ENCODE data around the gene PTER.
A peak's percentile ranks its signal among the peaks of the same experiment; 100 is the strongest.

PTER gene

DNA sequence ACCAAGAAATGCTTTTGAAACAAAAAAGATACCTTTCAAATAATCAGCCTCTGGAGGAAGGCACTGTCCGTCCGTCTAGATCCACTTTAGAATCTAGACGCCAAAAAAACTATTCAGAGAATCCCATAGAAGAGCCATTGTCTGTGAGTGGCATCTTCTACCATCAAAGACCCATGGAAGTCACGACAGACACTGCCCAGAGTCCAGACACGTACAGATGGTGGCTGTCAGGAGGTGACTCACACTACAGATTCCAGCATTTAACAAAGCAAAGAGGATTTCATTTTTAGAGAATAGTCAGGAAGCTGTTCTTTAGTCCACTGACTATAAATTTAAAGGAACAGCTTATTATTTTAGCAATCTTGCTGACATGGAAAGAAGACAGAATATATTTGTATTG, 73.2 kb downstream of the PTER start:
- peak in 1 of 2 donors; percentile 54 for DNase-seq (ENCODE audit: low read depth in 2 of 2)
- TF ChIP-seq, protein P1, sequence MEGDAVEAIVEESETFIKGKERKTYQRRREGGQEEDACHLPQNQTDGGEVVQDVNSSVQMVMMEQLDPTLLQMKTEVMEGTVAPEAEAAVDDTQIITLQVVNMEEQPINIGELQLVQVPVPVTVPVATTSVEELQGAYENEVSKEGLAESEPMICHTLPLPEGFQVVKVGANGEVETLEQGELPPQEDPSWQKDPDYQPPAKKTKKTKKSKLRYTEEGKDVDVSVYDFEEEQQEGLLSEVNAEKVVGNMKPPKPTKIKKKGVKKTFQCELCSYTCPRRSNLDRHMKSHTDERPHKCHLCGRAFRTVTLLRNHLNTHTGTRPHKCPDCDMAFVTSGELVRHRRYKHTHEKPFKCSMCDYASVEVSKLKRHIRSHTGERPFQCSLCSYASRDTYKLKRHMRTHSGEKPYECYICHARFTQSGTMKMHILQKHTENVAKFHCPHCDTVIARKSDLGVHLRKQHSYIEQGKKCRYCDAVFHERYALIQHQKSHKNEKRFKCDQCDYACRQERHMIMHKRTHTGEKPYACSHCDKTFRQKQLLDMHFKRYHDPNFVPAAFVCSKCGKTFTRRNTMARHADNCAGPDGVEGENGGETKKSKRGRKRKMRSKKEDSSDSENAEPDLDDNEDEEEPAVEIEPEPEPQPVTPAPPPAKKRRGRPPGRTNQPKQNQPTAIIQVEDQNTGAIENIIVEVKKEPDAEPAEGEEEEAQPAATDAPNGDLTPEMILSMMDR (IDR thresholded peaks at IDR 0.05; ENCODE audit: low read depth, low read length), result no peak
- H3K4me3 ChIP-seq (replicated peaks in 1 of 2; ENCODE audit: low read depth in 2 of 2, low read length in 2 of 2), result no peak overlapping the region

DNA sequence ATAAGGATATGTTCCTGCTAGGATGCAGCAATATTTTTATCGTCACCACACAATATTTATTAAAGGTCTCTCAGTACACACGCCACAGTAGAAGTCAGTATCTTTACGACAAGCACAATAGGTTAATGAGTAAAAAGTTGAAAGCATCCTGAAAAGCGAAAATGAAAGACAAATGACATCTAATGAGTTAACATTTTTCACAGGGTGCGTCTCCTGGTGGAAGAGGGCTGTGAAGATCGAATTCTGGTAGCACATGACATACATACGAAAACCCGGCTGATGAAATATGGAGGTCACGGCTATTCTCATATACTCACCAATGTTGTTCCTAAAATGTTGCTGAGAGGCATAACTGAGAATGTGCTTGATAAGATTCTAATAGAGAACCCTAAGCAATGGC, 74.0 kb downstream of the PTER start:
- H3K4me3 ChIP-seq (replicated peaks in 1 of 2; ENCODE audit: low read depth in 2 of 2, low read length in 2 of 2), result no peak overlapping the region
- DNase-seq (ENCODE audit: low read depth in 2 of 2), result no peak
- TF ChIP-seq, protein P1 (IDR thresholded peaks at IDR 0.05; ENCODE audit: low read depth, low read length), result no peak

DNA sequence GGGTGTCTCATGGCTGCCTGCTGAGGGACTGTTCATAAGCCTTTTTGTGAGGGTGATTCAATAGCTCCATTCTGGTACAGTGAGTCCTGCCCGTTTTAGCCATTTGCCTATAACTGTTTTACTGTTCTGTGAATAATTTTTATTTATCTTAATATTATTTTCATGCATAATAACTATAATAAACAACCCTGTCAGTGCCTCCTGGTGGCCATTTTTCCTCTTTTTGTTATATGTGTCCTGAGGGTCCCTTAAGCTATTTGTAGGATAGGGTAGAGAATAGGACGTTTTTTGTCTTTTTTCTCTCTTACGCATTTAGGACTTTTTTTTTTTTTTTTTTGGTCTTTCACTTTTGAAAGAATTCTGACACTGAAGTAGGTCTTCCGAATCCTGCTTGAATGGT, 82.0 kb downstream of the PTER start:
- peak in 1 of 2 donors; percentile 33 for DNase-seq (ENCODE audit: low read depth in 2 of 2)
- TF ChIP-seq, protein P1 (IDR thresholded peaks at IDR 0.05; ENCODE audit: low read depth, low read length), result peak; percentile 39
- H3K4me3 ChIP-seq (replicated peaks in 1 of 2; ENCODE audit: low read depth in 2 of 2, low read length in 2 of 2), result no peak overlapping the region

DNA sequence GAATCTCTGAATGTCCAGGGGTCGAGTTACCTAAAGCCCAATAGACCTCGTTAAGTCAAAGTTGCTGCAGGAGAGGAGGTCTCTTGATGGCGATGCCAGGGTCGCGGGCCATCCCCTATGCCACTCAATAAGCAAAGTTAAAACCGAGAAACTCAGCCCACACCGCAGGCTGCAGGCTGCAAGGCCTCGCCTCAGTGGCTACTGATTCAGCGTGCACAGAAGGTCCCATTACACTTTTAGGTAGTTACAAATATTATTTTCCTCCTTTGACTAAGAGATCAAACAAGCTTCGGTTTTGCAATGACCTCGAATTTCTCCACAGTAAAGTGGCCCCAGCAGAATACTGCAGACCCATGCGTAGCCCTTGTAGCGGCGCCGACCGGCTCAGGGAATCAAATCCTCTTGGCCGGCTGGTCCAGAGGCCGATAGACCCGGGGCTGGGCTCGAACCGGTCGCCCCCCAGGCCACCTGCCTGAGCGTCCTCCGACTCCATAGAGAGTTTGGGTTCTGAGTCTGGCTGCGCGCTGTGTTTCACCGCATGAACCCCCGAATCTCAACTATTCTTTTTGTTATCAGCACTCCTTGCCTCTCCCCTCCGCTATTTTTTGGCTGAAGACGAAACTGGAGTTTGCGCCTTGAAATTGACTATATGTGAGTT, 82.6 kb downstream of the PTER start:
- H3K4me3 ChIP-seq (replicated peaks in 1 of 2; ENCODE audit: low read depth in 2 of 2, low read length in 2 of 2), result no peak overlapping the region
- TF ChIP-seq, protein P1 (IDR thresholded peaks at IDR 0.05; ENCODE audit: low read depth, low read length), result no peak
- DNase-seq (ENCODE audit: low read depth in 2 of 2), result no peak

DNA sequence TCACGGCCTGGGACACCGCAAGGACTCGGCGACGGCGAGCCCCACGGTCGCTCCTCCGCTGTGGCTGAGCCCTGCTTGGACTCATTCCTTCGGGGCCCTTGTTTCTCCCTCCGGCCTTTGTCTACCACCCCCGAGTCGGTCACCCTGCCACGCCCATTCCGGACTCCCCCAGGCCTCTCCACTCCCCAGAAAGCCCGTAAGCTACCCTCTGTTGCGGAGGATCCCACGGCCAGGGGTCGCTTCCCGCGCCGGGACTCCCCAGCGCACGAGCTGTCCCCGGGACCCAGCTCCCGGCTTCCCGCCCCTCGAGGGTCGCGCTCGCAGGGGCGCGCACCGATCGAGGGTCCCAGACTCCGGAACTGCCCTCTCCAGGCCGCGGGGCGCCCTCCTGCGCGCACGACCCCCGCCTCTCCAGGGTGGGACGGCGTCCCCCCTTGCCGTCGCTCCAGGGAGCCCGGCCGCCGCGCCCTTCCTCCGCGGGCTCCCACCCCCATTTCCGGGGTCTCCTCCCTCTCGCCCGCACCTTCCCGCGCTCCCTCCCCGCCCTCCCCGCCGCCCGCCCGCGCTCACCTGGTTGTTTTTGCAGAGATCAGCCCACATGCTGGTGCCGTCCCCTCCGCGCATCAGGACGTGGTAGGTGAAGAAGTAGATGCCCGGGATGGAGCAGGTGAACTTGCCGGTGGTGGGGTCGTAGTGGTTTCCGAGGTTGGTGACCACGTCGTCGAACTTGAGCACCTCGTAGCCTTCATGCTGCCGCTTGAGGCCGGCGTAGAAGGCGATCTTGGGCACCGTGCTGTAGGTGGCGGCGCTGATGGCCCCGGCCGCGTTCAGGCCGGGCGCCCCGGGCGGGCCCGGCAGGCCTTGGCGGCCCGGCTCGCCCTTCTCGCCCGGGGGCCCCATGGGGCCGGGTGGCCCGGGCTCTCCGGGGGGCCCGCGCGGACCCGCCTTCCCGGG, 83.4 kb downstream of the PTER start:
- no peak for DNase-seq (ENCODE audit: low read depth in 2 of 2)
- peak overlapping the region in 1 of 2 donors; percentile 49 for H3K4me3 ChIP-seq (replicated peaks in 1 of 2; ENCODE audit: low read depth in 2 of 2, low read length in 2 of 2)
- TF ChIP-seq, protein P1 (IDR thresholded peaks at IDR 0.05; ENCODE audit: low read depth, low read length), result no peak

DNA sequence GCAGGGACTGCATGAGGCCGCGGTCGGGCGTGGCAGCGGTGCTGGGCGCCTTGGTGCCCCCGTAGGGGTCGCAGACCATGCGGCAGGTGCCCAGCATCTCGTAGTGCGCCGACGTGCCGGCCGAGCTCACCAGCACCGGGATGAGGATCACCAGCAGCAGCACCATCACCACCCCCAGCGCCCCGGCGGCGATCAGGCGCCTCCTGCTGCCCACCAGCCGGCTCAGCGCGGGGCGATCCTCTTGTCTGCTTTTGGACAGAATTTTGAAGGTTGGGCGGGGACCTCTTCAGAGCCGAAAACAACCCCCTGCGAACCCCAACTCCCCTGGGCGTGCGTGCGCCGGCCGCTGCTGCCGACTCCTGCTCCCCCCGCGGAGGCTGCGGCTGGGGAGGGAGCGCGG, 84.1 kb downstream of the PTER start:
- peak overlapping the region; percentile 38 to 49 for H3K4me3 ChIP-seq (replicated peaks in 1 of 2; ENCODE audit: low read depth in 2 of 2, low read length in 2 of 2)
- DNase-seq (ENCODE audit: low read depth in 2 of 2), result peak; percentile 33 to 44
- TF ChIP-seq, protein P1 (IDR thresholded peaks at IDR 0.05; ENCODE audit: low read depth, low read length), result peak; percentile 47
